H1 (cell line): ENCODE data around the gene CORO7. TPM values are rescaled to one million over a fixed set of nuclear protein-coding genes. Genes with fewer than 3 reads are reported as not detected.
A peak's percentile ranks its signal among the peaks of the same experiment; 100 is the strongest.

ENCODE experiments used
- CTCF ChIA-PET: fragments of 300-600 bp; sonication (Branson Sonifier 250); formaldehyde crosslinking; loops from one replicate; lab custom pipeline; 2021; ENCODE audit not compliant: partially characterized antibody; lab: Charles Lee
- POLR2A ChIA-PET: fragments of 300-600 bp; sonication (Branson Sonifier 250); formaldehyde crosslinking; loops from one replicate; lab custom pipeline; 2021; ENCODE audit warnings: inconsistent platforms; ENCODE audit not compliant: partially characterized antibody; lab: Charles Lee
- DNase-seq, 2 experiments: peaks; one replicate each; pipeline versions ENCODE4 v3.0.0 to v3.0.0-alpha.2; 2010 to 2022; ENCODE audit warnings: low spot score in 2 of 2, low read depth in 1 of 2, mixed read lengths in 1 of 2
- FAIRE-seq: peaks from 2 replicates; lab custom pipeline; 2011; peaks lifted over from hg19 to GRCh38; lab: Jason Lieb, UNC
- H2AFZ ChIP-seq: 2 replicates; pipeline ENCODE4 v1.8.1; 2012; ENCODE audit warnings: low read length, inconsistent platforms
- H2AK5ac ChIP-seq: 2 replicates; pipeline ENCODE4 v1.6.1; 2013; ENCODE audit warnings: low read depth, low read length
- H2BK120ac ChIP-seq: replicated peaks from 2 replicates; pipeline ENCODE3; 2013; ENCODE audit warnings: low read depth, low read length, inconsistent platforms
- H2BK12ac ChIP-seq: 2 replicates; pipeline ENCODE4 v1.6.1; 2013; ENCODE audit warnings: low read depth, low read length
- H2BK15ac ChIP-seq: 2 replicates; pipeline ENCODE4 v1.6.1; 2013; ENCODE audit warnings: low read length
- H2BK20ac ChIP-seq: 2 replicates; pipeline ENCODE4 v1.6.1; 2013; ENCODE audit warnings: low read length
- H2BK5ac ChIP-seq: 2 replicates; pipeline ENCODE4 v1.6.1; 2013; ENCODE audit warnings: low read depth, low read length
- H3K14ac ChIP-seq: 2 replicates; pipeline ENCODE4 v1.6.1; 2013; ENCODE audit warnings: inconsistent platforms; ENCODE audit not compliant: insufficient read length
- H3K18ac ChIP-seq: 2 replicates; pipeline ENCODE4 v1.6.1; 2013; ENCODE audit warnings: low read length; ENCODE audit errors: extremely low read depth
- H3K23ac ChIP-seq: 2 replicates; pipeline ENCODE4 v1.6.1; 2013; ENCODE audit warnings: inconsistent platforms; ENCODE audit not compliant: insufficient read length
- H3K23me2 ChIP-seq: 2 replicates; pipeline ENCODE4 v1.6.1; 2013; ENCODE audit warnings: low read depth, low read length
- H3K27ac ChIP-seq: 2 replicates; pipeline ENCODE4 v1.6.1; 2011; ENCODE audit warnings: low read depth, low read length, inconsistent platforms
- H3K27me3 ChIP-seq, 4 experiments: replicated peaks in 1 of 4; 1 replicate in 1 of 4; 2 replicates in 3 of 4; pipeline versions ENCODE4 v1.6.1 to v1.8.1; 2011 to 2013; ENCODE audit warnings: low read length in 3 of 4, mild to moderate bottlenecking in 3 of 4, inconsistent platforms in 2 of 4, mixed read lengths in 2 of 4, moderate library complexity in 1 of 4; ENCODE audit not compliant: control insufficient read depth in 3 of 4, insufficient read depth in 3 of 4; ENCODE audit errors: extremely low read depth in 1 of 4
- H3K36me3 ChIP-seq, 4 experiments: 2 replicates each; pipeline versions ENCODE4 v1.6.1 to v1.8.1; 2011 to 2013; ENCODE audit warnings: mild to moderate bottlenecking in 4 of 4, low read length in 3 of 4, moderate library complexity in 2 of 4, control low read depth in 1 of 4, inconsistent platforms in 1 of 4; ENCODE audit not compliant: insufficient read depth in 4 of 4, control insufficient read depth in 2 of 4
- H3K4ac ChIP-seq: replicated peaks from 2 replicates; pipeline ENCODE3; 2013; ENCODE audit warnings: low read length, low read depth, mixed read lengths, inconsistent platforms; ENCODE audit not compliant: insufficient read length
- H3K4me1 ChIP-seq, 4 experiments: replicated peaks in 1 of 4; 1 replicate in 1 of 4; 2 replicates in 3 of 4; pipeline versions ENCODE4 v1.6.1 to v1.8.1; 2011 to 2013; ENCODE audit warnings: low read length in 3 of 4, inconsistent platforms in 2 of 4, mixed read lengths in 1 of 4; ENCODE audit not compliant: insufficient read depth in 4 of 4, control insufficient read depth in 3 of 4
- H3K4me2 ChIP-seq, 2 experiments: 2 replicates each; pipeline versions ENCODE4 v1.6.1 to v1.8.1; 2011 to 2013; ENCODE audit warnings: low read depth in 2 of 2, low read length in 2 of 2, control low read depth in 1 of 2, inconsistent platforms in 1 of 2, mild to moderate bottlenecking in 1 of 2; ENCODE audit not compliant: insufficient read depth in 1 of 2
- H3K4me3 ChIP-seq, 4 experiments: fragments of 200-600, 300-600 bp in 1 of 4; sonication (generic), shearing (Covaris generic), sonication (Bioruptor Twin) in 1 of 4; 2 replicates each; pipeline versions ENCODE4 v1.5.1 to v1.8.1; 2011 to 2016; ENCODE audit warnings: low read length in 4 of 4, low read depth in 3 of 4, control low read depth in 2 of 4, inconsistent platforms in 2 of 4, mild to moderate bottlenecking in 2 of 4, mixed read lengths in 1 of 4, moderate library complexity in 1 of 4; ENCODE audit not compliant: insufficient read depth in 2 of 4; ENCODE audit errors: extremely low read depth in 1 of 4
- H3K56ac ChIP-seq: replicated peaks from 2 replicates; pipeline ENCODE3; 2013; ENCODE audit warnings: low read depth, mild to moderate bottlenecking, mixed read lengths, low read length, inconsistent platforms; ENCODE audit not compliant: insufficient read length
- H3K79me1 ChIP-seq: 2 replicates; pipeline ENCODE4 v1.6.1; 2013; ENCODE audit warnings: low read depth, low read length, control low read depth
- H3K79me2 ChIP-seq, 2 experiments: 2 replicates each; pipeline versions ENCODE4 v1.6.1 to v1.8.1; 2012 to 2013; ENCODE audit warnings: low read length in 2 of 2, mild to moderate bottlenecking in 2 of 2, inconsistent platforms in 1 of 2; ENCODE audit not compliant: insufficient read depth in 2 of 2, control insufficient read depth in 1 of 2
- H3K9ac ChIP-seq, 4 experiments: replicated peaks in 1 of 4; 1 replicate in 1 of 4; 2 replicates in 3 of 4; pipeline versions ENCODE4 v1.6.1 to v1.8.1; 2011 to 2013; ENCODE audit warnings: low read depth in 3 of 4, low read length in 3 of 4, control low read depth in 2 of 4, mild to moderate bottlenecking in 2 of 4, moderate library complexity in 2 of 4, inconsistent platforms in 1 of 4; ENCODE audit errors: extremely low read depth in 1 of 4
- H3K9me3 ChIP-seq, 2 experiments: 2 replicates each; pipeline versions ENCODE4 v1.6.1 to v1.8.1; 2012 to 2013; ENCODE audit warnings: mild to moderate bottlenecking in 2 of 2, moderate library complexity in 2 of 2, control low read depth in 1 of 2, inconsistent platforms in 1 of 2, low read depth in 1 of 2, low read length in 1 of 2, mixed read lengths in 1 of 2; ENCODE audit not compliant: insufficient read depth in 2 of 2
- H4K20me1 ChIP-seq, 2 experiments: replicated peaks in 1 of 2; 2 replicates each; pipeline versions ENCODE3 to v1.8.1; 2011 to 2013; ENCODE audit warnings: inconsistent platforms in 2 of 2, low read length in 2 of 2, mild to moderate bottlenecking in 1 of 2; ENCODE audit not compliant: insufficient read depth in 2 of 2, control insufficient read depth in 1 of 2
- H4K5ac ChIP-seq: 2 replicates; pipeline ENCODE4 v1.6.1; 2013; ENCODE audit warnings: low read length, low read depth, mixed read lengths, inconsistent platforms; ENCODE audit not compliant: insufficient read length
- H4K8ac ChIP-seq: 2 replicates; pipeline ENCODE4 v1.8.0; 2013; ENCODE audit warnings: mild to moderate bottlenecking, moderate library complexity, low read length, inconsistent platforms; ENCODE audit not compliant: insufficient read depth; ENCODE audit errors: extremely low read depth
- H4K91ac ChIP-seq: replicated peaks from 2 replicates; pipeline ENCODE3; 2013; ENCODE audit warnings: low read length, mixed read lengths, inconsistent platforms; ENCODE audit not compliant: insufficient read length
- POLR2A ChIP-seq, 2 experiments: IDR thresholded peaks; 1 replicate in 1 of 2; 2 replicates in 1 of 2; pipeline ENCODE4 v1.6.1; 2011; ENCODE audit warnings: low read depth in 2 of 2, low read length in 2 of 2, mild to moderate bottlenecking in 2 of 2; ENCODE audit errors: control extremely low read depth in 1 of 2
- WGBS, 2 experiments: shearing (Covaris generic) in 1 of 2; methylation state at CpG; one replicate each; pipeline versions ENCODE4 v1.1.6 to v1.1.7; 2013 to 2015; ENCODE audit warnings: low lambda C conversion rate in 2 of 2, mixed read lengths in 2 of 2, inconsistent platforms in 1 of 2, low coverage in 1 of 2, missing lambda C conversion rate in 1 of 2; ENCODE audit not compliant: insufficient replicate concordance in 2 of 2, insufficient coverage in 1 of 2, insufficient read length in 1 of 2; ENCODE audit errors: extremely low coverage in 1 of 2, missing lambda C conversion rate in 1 of 2; 5-methylcytosine and 5-hydroxymethylcytosine counted together
- polyA plus RNA-seq, 7 experiments: library from polyadenylated mRNA; depleted of rRNA in 3 of 7; stranded (reverse) in 5 of 7; unstranded in 2 of 7; fragments of >200 nt in 5 of 7; fragments of 200-250 nt in 2 of 7; gene quantifications; 1 replicate in 5 of 7; 2 replicates in 1 of 7; 4 replicates in 1 of 7; pipeline versions ENCODE4 v1.2.1 to v1.2.3, GENCODE V29; 2011 to 2013; ENCODE audit warnings: missing spikeins in 2 of 7, mixed read lengths in 2 of 7
- total RNA-seq: library from RNA; stranded (reverse); fragmentation: NEBNext Ultra II Directional; extraction: Animal tissue kit (Norgen Biotek cat#: 25700); gene quantifications from 2 replicates; pipeline ENCODE4 v1.2.1, GENCODE V29; 2021

The CORO7 gene
- total and polyA plus RNA-seq, 2 of the 8 experiments (the other 6 are each of a cell fraction or from before 2014, with no cell fraction given) = 25.2 to 29.8 TPM

GRCh38 chr16:4389051-4389955 is 27.1 kb downstream of the CORO7 start:
- 71% methylated on average over 27 of the region's 27 CpGs; no CpG with 5 or more reads in 1 of the 2 experiments for WGBS, 2 experiments
- no peak overlapping the region for H3K4me3 ChIP-seq
- peak overlapping the region; percentile 71 for H3K18ac ChIP-seq
- peak overlapping the region; percentile 95; the same call in 1 of the 2 replicates for H2AK5ac ChIP-seq
- no peaks in the 10 kb centered on the region for H3K27me3 ChIP-seq
- H3K23me2 ChIP-seq = no peaks in the 10 kb centered on the region
- no peak overlapping the region for H2AFZ ChIP-seq
- ChIA-PET CTCF (interaction anchor here (0.6 to 24.8 kb wide), 13 partner anchors 13 to 1471 kb away, joined by 3 to 659 read pairs (median 4); partner anchors contain the start of gene VASN), POLR2A (interaction anchor here (0.9 to 11.9 kb wide), 8 partner anchors 12 to 118 kb away, joined by 3 to 223 read pairs (median 4); partner anchors contain the start of gene PAM16)
- no peaks in the 10 kb centered on the region for H4K20me1 ChIP-seq
- no peak overlapping the region for H3K23ac ChIP-seq
- H3K36me3 ChIP-seq = no peaks in the 10 kb centered on the region
- H3K4ac ChIP-seq = no peak overlapping the region
- H3K14ac ChIP-seq = no peak overlapping the region
- H3K9me3 ChIP-seq = no peaks in the 10 kb centered on the region
- H3K56ac ChIP-seq = no peak overlapping the region
- H3K27ac ChIP-seq = 0 out of 2 replicates have a peak overlapping the region, but pooled peaks have one; percentile 3
- peak overlapping the region; percentile 97; the same call in 1 of the 2 replicates for H2BK12ac ChIP-seq
- peak overlapping the region in 2 of 4 experiments; percentile 8 to 29; a peak in 2 of 7 replicates for H3K9ac ChIP-seq
- H4K5ac ChIP-seq = peak overlapping the region; percentile 3
- H3K79me2 ChIP-seq = no peaks in the 10 kb centered on the region
- peaks cover 12 to 50% (median 43%) of the 10 kb centered on the region in 4 experiments for H3K4me1 ChIP-seq
- FAIRE-seq = no peak
- peak in 1 of 2 experiments; percentile 58 for DNase-seq
- peak overlapping the region; percentile 79 for H4K91ac ChIP-seq
- no peak overlapping the region for H2BK120ac ChIP-seq
- H2BK5ac ChIP-seq = peak overlapping the region; percentile 93
- no peaks in the 10 kb centered on the region for H3K79me1 ChIP-seq
- peak overlapping the region; percentile 80 for H4K8ac ChIP-seq
- peak overlapping the region; percentile 72 for H2BK15ac ChIP-seq
- peak overlapping the region in 1 of 2 experiments; percentile 10; a peak in 2 of 4 replicates for H3K4me2 ChIP-seq
- H2BK20ac ChIP-seq = peak overlapping the region; percentile 61; the same call in 1 of the 2 replicates
- no peak for TF ChIP-seq POLR2A (IDR thresholded peaks at IDR 0.05; ENCODE audit: control extremely low read depth in 1 of 2, low read depth in 2 of 2, low read length in 2 of 2)
